ENCODE measurements around the gene RCAN1.

RCAN1 gene

GRCh38 chr21:34596561-34597271 is 18.2 kb downstream of the RCAN1 start:
- Histone ChIP-seq H3K4me3 (ENCODE audit: low read depth, low read length) (no peak overlapping the region), H3K36me3 (no peaks in the 10 kb centered on the region), H3K9me3 (ENCODE audit: severe bottlenecking) (no peaks in the 10 kb centered on the region), H3K27me3 (ENCODE audit: insufficient read depth, low read depth, severe bottlenecking) (no peaks in the 10 kb centered on the region), H3K27ac (no peak overlapping the region)
- no peak for TF ChIP-seq CTCF (IDR thresholded peaks at IDR 0.05; ENCODE audit: low read depth, low read length)
- no peak for DNase-seq

- H3K27ac ChIP-seq, result no peak overlapping the region
- TF ChIP-seq CTCF (IDR thresholded peaks at IDR 0.05; ENCODE audit: low read depth, low read length), result no peak
- no peaks in the 10 kb centered on the region for H3K36me3 ChIP-seq
- no peaks in the 10 kb centered on the region for H3K9me3 ChIP-seq (ENCODE audit: severe bottlenecking)
- no peaks in the 10 kb centered on the region for H3K27me3 ChIP-seq (ENCODE audit: insufficient read depth, low read depth, severe bottlenecking)
- no peak overlapping the region for H3K4me3 ChIP-seq (ENCODE audit: low read depth, low read length)
- DNase-seq, result no peak
These were observed 19.5 kb downstream of the RCAN1 start for GRCh38 chr21:34595457-34595856.

GRCh38 chr21:34594566-34595234 is 20.2 kb downstream of the RCAN1 start:
- no peak for TF ChIP-seq CTCF (IDR thresholded peaks at IDR 0.05; ENCODE audit: low read depth, low read length)
- H3K27me3 ChIP-seq (ENCODE audit: insufficient read depth, low read depth, severe bottlenecking), result no peaks in the 10 kb centered on the region
- H3K36me3 ChIP-seq, result no peaks in the 10 kb centered on the region
- no peak overlapping the region for H3K27ac ChIP-seq
- DNase-seq, result no peak
- H3K9me3 ChIP-seq (ENCODE audit: severe bottlenecking), result no peaks in the 10 kb centered on the region
- no peak overlapping the region for H3K4me3 ChIP-seq (ENCODE audit: low read depth, low read length)

GRCh38 chr21:34593954-34594531 is 20.9 kb downstream of the RCAN1 start:
- Histone ChIP-seq H3K4me3 (ENCODE audit: low read depth, low read length) (no peak overlapping the region), H3K36me3 (no peaks in the 10 kb centered on the region), H3K27me3 (ENCODE audit: insufficient read depth, low read depth, severe bottlenecking) (no peaks in the 10 kb centered on the region), H3K27ac (no peak overlapping the region), H3K9me3 (ENCODE audit: severe bottlenecking) (no peaks in the 10 kb centered on the region)
- no peak for DNase-seq
- no peak for TF ChIP-seq CTCF (IDR thresholded peaks at IDR 0.05; ENCODE audit: low read depth, low read length)

GRCh38 chr21:34593423-34593822 is 21.5 kb downstream of the RCAN1 start:
- no peaks in the 10 kb centered on the region for H3K27me3 ChIP-seq (ENCODE audit: insufficient read depth, low read depth, severe bottlenecking)
- no peaks in the 10 kb centered on the region for H3K9me3 ChIP-seq (ENCODE audit: severe bottlenecking)
- no peak overlapping the region for H3K27ac ChIP-seq
- DNase-seq, result no peak
- no peak for TF ChIP-seq CTCF (IDR thresholded peaks at IDR 0.05; ENCODE audit: low read depth, low read length)
- H3K4me3 ChIP-seq (ENCODE audit: low read depth, low read length), result no peak overlapping the region
- H3K36me3 ChIP-seq, result no peaks in the 10 kb centered on the region
